Suprapubic skin (tissue), 4 donors: ENCODE results near the gene DSCAML1. TPM values are rescaled to one million over a fixed set of nuclear protein-coding genes. Genes with fewer than 3 reads are reported as not detected.
A peak's percentile ranks its signal among the peaks of the same experiment; 100 is the strongest.

Experiments
- DNase-seq, 2 donors: peaks; one replicate each; pipeline ENCODE4 v3.0.0-alpha.2; 2019; ENCODE audit warnings: low spot score in 2 of 2
- H3K27ac ChIP-seq: fragments of 200-600 bp; sonication (generic); one replicate; pipeline ENCODE4 v1.5.1; 2019
- H3K27me3 ChIP-seq: fragments of 200-600 bp; sonication (generic); one replicate; pipeline ENCODE4 v1.5.1; 2019
- H3K36me3 ChIP-seq: fragments of 200-600 bp; sonication (generic); one replicate; pipeline ENCODE4 v1.5.1; 2019
- H3K4me1 ChIP-seq: fragments of 200-600 bp; sonication (generic); one replicate; pipeline ENCODE4 v1.5.1; 2019
- H3K4me3 ChIP-seq: fragments of 200-600 bp; sonication (generic); one replicate; pipeline ENCODE4 v1.5.1; 2019; ENCODE audit warnings: mild to moderate bottlenecking
- H3K9me3 ChIP-seq: fragments of 200-600 bp; sonication (generic); one replicate; pipeline ENCODE4 v1.5.1; 2019
- EP300 ChIP-seq: sonication (generic); formaldehyde crosslinking; IDR thresholded peaks from one replicate; pipeline ENCODE4 v1.6.1; 2017; ENCODE audit warnings: antibody characterized with exemption
- POLR2A ChIP-seq, 2 donors: fragments of 450-650 bp; IDR thresholded peaks; one replicate each; pipeline ENCODE4 v1.6.1; 2017; ENCODE audit warnings: antibody characterized with exemption in 2 of 2, mild to moderate bottlenecking in 2 of 2, moderate library complexity in 2 of 2
- POLR2AphosphoS5 ChIP-seq, 3 donors: sonication (generic); formaldehyde crosslinking; IDR thresholded peaks; one replicate each; pipeline ENCODE4 v1.6.1; 2017; ENCODE audit warnings: antibody characterized with exemption in 3 of 3
- WGBS: methylation state at CpG from one replicate; pipeline ENCODE4 v1.1.5; 2018; 5-methylcytosine and 5-hydroxymethylcytosine counted together
- total RNA-seq, 4 donors: library from RNA; depleted of rRNA; stranded (reverse); fragments of >200 nt; gene quantifications; one replicate each; pipeline ENCODE4 v1.1.0, GENCODE V29; 2016
- TF ChIP-seq, protein P1 (sequence below), 2 donors: fragments of 200-600 bp in 1 of 2; fragments of 450-650 bp in 1 of 2; sonication (generic) in 1 of 2; IDR thresholded peaks; one replicate each; pipeline ENCODE4 v1.5.1; 2016 to 2019; ENCODE audit warnings: antibody characterized with exemption in 2 of 2, mild to moderate bottlenecking in 1 of 2, moderate library complexity in 1 of 2

The DSCAML1 gene
- total RNA-seq, 4 donors from 2014 or later: 0.11 to 0.24 (median 0.21) TPM; not detected in 1

DNA sequence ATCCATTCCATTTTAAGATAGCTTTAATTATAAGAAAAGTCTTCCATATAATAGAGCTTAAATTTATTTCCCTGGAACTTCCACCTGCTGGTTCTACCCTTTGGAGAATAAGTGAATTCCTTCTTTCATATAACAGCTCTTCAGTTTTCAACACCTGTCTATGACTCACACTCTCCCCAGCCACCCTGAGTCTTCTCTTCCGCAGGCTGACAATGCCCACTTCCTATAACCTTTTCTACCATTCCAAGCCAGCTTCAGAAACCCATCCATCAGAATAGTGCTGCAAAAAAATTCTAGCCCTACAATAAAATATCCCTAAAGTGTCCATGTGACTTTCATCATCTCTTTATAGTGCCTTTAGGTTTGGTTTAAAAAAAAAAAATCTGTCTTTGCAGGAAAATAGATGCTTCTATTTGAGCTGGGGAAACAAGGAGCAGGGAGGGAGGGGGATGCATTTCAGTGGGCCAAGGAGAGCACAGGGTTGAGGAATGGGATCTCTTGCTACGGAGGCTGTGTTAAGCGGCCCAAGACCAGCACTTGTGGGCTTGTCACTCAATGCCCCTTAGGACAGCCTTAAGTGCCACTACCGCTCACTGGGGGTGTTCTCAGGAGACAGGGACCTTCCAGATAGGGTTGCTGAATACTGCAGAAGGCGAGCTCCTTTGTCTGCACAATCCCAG lies 178.6 kb downstream of the DSCAML1 start:
- H3K27ac ChIP-seq: no peak overlapping the region
- no peaks in the 10 kb centered on the region for H3K36me3 ChIP-seq
- no peak overlapping the region for H3K4me3 ChIP-seq
- peak in 1 of 2 donors; percentile 18 for DNase-seq
- no peaks in the 10 kb centered on the region for H3K4me1 ChIP-seq
- 76% methylated on average over 5 of the region's 5 CpGs for WGBS
- peaks cover 4% of the 10 kb centered on the region for H3K9me3 ChIP-seq
- TF ChIP-seq POLR2A (IDR thresholded peaks at IDR 0.05) (no peak), POLR2AphosphoS5 (IDR thresholded peaks at IDR 0.05) (no peak), EP300 (no peak)
- TF ChIP-seq, protein P1, sequence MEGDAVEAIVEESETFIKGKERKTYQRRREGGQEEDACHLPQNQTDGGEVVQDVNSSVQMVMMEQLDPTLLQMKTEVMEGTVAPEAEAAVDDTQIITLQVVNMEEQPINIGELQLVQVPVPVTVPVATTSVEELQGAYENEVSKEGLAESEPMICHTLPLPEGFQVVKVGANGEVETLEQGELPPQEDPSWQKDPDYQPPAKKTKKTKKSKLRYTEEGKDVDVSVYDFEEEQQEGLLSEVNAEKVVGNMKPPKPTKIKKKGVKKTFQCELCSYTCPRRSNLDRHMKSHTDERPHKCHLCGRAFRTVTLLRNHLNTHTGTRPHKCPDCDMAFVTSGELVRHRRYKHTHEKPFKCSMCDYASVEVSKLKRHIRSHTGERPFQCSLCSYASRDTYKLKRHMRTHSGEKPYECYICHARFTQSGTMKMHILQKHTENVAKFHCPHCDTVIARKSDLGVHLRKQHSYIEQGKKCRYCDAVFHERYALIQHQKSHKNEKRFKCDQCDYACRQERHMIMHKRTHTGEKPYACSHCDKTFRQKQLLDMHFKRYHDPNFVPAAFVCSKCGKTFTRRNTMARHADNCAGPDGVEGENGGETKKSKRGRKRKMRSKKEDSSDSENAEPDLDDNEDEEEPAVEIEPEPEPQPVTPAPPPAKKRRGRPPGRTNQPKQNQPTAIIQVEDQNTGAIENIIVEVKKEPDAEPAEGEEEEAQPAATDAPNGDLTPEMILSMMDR (IDR thresholded peaks at IDR 0.05): no peak
- H3K27me3 ChIP-seq: peaks cover 20% of the 10 kb centered on the region

DNA sequence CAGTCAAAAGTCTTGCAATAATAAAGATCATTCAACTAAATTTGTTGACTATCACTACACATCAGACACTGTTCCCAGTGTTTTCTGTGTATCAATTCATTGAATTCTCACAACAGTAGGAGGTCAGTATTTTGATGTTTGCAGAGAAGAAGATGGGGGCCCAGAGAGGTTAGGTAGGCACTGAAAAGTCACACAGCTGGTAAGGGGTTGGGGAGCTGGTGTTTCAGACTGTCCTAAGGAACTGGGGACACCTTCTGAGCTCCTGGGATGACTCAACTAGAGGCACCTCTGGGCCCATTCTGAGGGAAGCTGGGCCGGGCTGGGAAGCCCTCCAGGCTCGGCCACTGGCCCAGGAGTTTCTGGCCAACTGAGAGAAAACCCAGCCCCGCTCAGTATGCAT lies 180.0 kb downstream of the DSCAML1 start:
- no peak for DNase-seq
- TF ChIP-seq POLR2A (IDR thresholded peaks at IDR 0.05) (no peak), EP300 (no peak), POLR2AphosphoS5 (IDR thresholded peaks at IDR 0.05) (no peak)
- TF ChIP-seq, protein P1 (IDR thresholded peaks at IDR 0.05): no peak
- 85% methylated on average over 3 of the region's 3 CpGs for WGBS
- no peak overlapping the region for H3K4me3 ChIP-seq
- H3K36me3 ChIP-seq: no peaks in the 10 kb centered on the region
- H3K27me3 ChIP-seq: peaks cover 19% of the 10 kb centered on the region
- no peak overlapping the region for H3K27ac ChIP-seq
- peaks cover 4% of the 10 kb centered on the region for H3K9me3 ChIP-seq
- no peaks in the 10 kb centered on the region for H3K4me1 ChIP-seq

DNA sequence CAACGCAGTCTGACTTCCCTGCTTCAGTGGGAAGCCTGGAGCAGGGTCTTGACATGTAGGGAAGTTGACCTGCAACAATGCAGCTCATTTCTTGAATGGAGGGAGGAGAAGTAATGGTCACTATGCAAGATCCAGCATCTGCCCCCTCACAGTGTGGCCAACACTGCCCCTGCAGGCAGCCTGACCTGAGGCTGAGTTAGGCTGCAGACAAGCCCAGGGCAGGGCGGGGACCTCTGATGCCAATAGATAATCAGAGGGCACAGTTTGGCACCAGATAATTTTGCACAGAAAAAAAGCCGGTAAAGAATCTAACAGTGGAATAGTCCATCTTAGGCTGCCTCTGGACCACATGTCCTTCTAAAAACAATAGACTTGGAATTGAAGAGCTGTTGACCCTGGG lies 182.3 kb downstream of the DSCAML1 start:
- Histone ChIP-seq H3K4me1 (no peaks in the 10 kb centered on the region), H3K4me3 (no peak overlapping the region), H3K27ac (no peak overlapping the region), H3K27me3 (peaks cover 14% of the 10 kb centered on the region), H3K36me3 (no peaks in the 10 kb centered on the region), H3K9me3 (no peaks in the 10 kb centered on the region)
- TF ChIP-seq POLR2A (IDR thresholded peaks at IDR 0.05) (no peak), EP300 (no peak), POLR2AphosphoS5 (IDR thresholded peaks at IDR 0.05) (no peak)
- TF ChIP-seq, protein P1 (IDR thresholded peaks at IDR 0.05): no peak
- DNase-seq: peak in 1 of 2 donors; percentile 46
- 89% methylated on average over 3 of the region's 3 CpGs for WGBS

DNA sequence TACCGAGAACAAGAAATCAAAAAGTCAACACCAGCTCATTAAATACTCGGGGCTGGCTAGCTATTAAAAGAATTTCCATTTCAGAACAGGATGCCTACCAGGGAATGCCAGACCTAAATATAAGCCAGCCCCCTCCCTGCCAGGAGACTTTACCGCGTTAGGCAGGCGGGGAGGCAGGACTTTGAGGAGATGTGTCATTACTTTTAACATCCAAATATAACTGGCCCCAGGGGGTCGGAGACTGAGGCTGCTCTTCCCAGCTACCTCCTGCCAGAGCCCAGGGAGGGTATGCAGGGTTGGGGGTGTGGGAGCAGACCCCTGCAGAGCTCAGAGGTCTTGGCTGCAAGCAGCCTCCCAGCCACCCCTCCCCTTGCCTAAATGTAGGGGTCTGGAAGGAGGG lies 183.5 kb downstream of the DSCAML1 start:
- no peaks in the 10 kb centered on the region for H3K36me3 ChIP-seq
- no peaks in the 10 kb centered on the region for H3K4me1 ChIP-seq
- H3K27me3 ChIP-seq: peaks cover 14% of the 10 kb centered on the region
- 19% methylated on average over 5 of the region's 6 CpGs for WGBS
- no peak overlapping the region for H3K4me3 ChIP-seq
- no peaks in the 10 kb centered on the region for H3K9me3 ChIP-seq
- peak in 1 of 2 donors; percentile 34 for DNase-seq
- no peak overlapping the region for H3K27ac ChIP-seq
- TF ChIP-seq POLR2AphosphoS5 (IDR thresholded peaks at IDR 0.05) (no peak), EP300 (no peak), POLR2A (IDR thresholded peaks at IDR 0.05) (no peak)
- TF ChIP-seq, protein P1 (IDR thresholded peaks at IDR 0.05): no peak

DNA sequence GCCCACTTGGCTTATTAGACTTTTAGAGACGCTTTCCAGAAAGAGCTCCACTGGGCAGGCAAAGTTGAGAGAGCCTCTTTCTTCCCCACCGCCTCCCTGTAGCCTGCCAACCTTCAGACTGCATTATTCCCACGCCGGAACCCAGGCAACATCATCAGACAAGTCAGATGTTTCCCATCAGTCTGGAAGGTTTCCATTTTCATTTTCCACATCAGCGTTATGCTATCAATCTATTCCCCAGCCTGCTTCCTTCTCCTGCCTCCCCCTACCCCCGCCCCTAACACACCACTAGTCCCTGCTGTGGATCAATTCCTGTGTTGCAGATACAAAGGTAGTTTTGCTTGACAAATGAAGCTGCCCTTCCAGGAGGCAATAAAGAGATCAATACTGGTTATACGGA lies 184.8 kb downstream of the DSCAML1 start:
- H3K36me3 ChIP-seq: no peaks in the 10 kb centered on the region
- TF ChIP-seq POLR2A (IDR thresholded peaks at IDR 0.05) (no peak), POLR2AphosphoS5 (IDR thresholded peaks at IDR 0.05) (no peak), EP300 (no peak)
- TF ChIP-seq, protein P1 (IDR thresholded peaks at IDR 0.05): no peak
- H3K4me1 ChIP-seq: no peaks in the 10 kb centered on the region
- peaks cover 14% of the 10 kb centered on the region for H3K27me3 ChIP-seq
- no peak overlapping the region for H3K27ac ChIP-seq
- peak in 1 of 2 donors; percentile 1 for DNase-seq
- no peaks in the 10 kb centered on the region for H3K9me3 ChIP-seq
- 69% methylated on average over 7 of the region's 7 CpGs for WGBS
- H3K4me3 ChIP-seq: no peak overlapping the region
